GM18909 (cell line): ENCODE results near the gene RSBN1.
"Not testable (repeated sequence)": the region's sequence is repeated elsewhere in the genome, so short reads cannot be mapped to it uniquely, and the experiment has no call there.

ENCODE experiments used
- ATAC-seq: cut with Tn5 transposase; IDR thresholded peaks from one replicate; pipeline ENCODE4 v1.9.1; 2021; ENCODE audit warnings: mild to moderate bottlenecking; ENCODE audit not compliant: unreplicated experiment, poor library complexity

RSBN1 gene

DNA sequence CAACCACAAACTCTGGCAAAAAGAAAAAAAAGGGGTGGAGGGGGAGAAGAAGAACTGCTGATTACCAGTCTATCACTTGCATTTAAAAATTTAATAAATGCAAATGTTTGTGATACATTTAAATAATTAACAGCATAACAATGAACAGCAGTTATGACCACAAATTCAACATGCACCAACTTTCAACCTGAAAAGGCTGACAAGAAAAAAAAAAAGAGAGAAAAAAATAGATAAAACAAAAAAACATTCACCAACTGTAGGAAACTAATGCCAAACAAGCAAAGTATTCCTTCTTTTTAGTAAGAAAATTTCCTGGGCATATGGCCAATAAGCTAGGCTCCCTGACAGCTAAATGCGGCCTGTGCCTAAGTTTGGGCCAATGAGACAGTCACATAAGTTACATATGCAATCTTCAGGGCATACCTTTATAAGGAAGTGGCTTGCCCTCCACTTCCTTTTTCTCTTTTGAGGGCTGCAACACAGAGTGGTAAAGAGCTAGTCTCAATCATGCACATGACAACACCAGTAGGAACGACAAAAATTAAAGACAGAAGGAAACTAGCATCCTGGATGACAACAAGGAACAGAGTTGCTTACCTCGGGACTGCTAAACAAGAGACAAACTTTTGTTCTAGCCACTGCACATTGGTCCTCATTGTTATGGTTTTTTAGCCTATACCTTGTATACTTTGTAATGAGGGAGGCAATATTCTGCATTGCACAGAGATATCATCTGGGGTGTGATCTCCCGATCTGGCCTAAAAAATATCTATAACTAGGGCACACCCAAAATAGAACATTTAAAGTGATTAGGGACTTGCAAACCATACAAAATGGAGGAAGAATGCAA lies 28.8 kb downstream of the RSBN1 start:
- ATAC-seq, result peak; percentile 89

DNA sequence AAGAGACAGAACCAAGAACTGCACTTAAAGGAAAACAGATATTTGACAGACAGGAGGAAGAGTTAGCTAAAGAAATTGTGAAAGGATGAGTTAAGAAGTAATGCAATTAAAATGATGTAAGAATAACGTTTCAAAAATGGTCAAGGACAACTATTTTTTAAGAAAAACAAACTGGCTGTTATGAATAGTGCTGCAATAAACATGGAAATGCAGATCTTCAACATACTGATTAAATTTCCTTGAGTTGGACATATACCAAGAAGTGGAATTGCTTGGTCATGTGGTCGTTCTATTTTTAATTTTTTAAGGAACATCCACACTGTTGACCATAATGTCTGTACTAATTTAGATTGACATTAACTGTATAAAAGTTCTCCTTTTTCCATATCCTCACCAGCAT lies 29.9 kb downstream of the RSBN1 start:
- ATAC-seq, result no peak

DNA sequence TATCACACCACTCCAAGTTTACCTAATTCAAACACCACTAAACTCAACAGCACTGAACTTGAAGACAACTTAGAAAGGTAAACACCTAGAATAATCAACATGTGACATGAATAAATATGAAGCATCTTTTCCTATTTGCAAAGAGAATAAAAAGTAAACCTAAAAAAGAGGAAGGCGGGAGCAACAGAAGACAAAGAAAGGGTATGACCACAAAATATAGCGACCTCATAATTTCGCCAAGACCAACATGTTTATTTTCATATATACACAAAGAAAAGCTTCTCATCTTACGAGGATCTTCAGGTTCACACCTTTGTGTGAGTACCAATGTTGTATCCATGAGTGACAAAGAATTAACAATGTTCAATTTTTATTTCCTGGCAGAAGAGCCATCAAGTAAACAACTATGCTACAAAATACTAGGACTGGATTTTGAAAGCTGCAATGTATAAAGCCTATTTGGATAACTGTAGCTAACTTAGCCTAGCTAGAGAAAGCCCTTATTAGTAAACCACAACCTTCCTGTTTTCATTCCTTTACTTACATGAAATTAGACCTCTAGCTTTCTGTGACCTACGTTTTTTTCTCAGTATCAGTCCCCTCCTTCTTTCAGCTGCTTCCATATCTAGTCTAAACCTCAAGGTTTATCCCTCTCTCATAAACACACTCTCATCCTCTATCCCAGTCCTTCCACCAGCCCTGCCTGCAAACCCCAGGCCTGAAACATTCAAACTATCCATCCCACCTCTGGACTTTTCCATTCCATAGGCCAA lies 31.7 kb downstream of the RSBN1 start:
- peak; percentile 39 for ATAC-seq

DNA sequence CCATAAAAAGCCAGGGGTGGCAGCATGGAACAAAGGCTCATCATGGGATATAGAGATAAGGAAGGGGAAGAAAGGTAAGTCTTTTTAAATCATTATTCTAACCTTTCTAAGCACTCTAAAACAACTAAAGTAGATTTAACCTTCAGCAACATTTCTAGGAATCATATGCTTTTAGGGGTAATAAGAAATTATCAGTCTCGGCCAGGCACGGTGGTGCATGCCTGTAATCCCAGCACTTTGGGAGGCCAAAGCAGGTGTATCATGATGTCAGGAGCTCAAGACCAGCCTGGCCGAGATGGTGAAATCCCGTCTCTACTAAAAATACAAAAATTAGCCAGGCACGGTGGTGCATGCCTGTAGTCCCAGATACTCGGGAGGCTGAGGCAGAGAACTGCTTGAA lies 32.7 kb downstream of the RSBN1 start:
- no peak for ATAC-seq

DNA sequence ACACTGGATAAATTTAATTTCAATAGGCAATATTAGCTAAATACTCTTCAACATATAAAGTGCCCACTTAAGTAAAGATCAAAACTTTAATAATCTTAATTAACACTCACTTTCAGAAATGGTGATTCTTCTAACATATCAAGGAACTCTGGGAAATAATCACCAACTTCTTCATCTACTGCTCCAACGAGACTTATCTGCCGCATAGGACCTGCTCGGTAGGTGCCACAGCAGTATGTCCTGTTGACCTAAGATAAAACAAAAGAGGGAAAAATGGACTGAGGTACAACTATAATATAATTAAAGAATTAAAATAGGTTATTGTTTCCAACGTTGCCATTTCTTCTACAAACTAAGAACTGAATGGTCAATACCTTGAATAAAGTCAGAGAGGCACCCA lies 34.7 kb downstream of the RSBN1 start:
- no peak for ATAC-seq

DNA sequence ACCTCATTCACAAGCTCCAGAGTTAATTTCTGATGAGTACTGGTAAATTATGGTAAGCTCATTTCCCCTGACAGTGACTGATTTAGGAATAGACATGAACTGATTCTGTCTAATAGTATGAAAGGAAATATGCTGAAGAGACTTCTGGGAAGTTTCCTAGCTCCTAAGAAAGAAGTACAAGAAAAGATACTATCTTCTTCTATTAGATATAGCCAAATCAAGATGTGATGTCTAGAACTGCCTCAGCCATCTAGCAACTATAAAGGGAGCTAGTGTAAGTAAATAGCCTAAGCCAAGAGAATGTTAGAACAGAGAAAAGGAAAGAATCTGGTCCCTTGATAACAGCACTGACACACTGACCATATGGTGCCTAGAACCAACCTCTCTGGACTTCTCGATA lies 42.2 kb downstream of the RSBN1 start:
- no peak for ATAC-seq

DNA sequence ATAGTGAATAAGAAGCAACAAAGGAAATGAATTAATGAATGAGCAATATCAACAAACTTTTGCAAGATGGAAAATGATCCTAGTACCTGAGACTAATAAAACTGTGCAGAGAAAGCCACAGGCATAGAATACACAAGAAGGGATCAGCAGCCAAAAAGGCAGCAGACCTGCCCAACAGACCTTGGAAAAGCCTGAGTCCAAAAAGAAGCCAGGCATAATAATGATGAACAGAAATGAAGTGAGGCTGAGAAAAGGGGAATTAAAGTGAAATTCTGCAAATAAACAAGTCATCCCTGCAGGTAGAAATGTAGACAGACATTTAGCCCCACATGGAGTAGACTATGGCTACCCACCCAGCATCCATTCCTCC lies 42.7 kb downstream of the RSBN1 start:
- no peak for ATAC-seq

DNA sequence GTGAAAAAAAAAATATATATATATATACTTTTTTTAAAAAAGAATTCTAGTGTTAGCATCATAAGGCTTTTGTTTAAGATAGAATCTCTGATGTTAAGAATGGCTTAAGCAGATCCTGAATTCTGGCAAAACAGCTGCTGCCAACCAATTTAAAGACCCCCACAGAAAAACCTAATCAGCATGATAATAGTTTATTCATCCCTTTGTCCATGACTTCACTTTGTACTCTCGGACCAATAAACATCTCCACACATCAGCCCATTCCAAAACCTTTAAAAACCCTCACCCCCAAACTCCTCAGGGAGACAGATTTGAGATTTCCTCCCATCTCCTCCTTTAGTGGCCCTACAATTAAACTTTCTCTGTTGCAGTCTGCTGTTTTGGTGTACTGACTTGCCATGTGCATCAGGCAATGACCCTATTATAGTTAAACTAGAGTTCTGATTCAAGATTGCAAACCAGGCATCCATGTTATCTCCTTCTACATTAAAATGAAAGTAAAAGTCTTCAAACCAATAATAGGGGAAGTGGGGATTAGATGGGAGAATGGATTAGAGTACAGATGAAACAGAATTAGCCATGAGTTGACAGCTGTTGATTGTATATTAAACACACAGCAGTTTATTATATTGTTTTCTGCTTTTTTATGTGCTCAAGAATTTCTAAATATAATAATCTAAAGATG lies 43.2 kb downstream of the RSBN1 start:
- no peak for ATAC-seq

DNA sequence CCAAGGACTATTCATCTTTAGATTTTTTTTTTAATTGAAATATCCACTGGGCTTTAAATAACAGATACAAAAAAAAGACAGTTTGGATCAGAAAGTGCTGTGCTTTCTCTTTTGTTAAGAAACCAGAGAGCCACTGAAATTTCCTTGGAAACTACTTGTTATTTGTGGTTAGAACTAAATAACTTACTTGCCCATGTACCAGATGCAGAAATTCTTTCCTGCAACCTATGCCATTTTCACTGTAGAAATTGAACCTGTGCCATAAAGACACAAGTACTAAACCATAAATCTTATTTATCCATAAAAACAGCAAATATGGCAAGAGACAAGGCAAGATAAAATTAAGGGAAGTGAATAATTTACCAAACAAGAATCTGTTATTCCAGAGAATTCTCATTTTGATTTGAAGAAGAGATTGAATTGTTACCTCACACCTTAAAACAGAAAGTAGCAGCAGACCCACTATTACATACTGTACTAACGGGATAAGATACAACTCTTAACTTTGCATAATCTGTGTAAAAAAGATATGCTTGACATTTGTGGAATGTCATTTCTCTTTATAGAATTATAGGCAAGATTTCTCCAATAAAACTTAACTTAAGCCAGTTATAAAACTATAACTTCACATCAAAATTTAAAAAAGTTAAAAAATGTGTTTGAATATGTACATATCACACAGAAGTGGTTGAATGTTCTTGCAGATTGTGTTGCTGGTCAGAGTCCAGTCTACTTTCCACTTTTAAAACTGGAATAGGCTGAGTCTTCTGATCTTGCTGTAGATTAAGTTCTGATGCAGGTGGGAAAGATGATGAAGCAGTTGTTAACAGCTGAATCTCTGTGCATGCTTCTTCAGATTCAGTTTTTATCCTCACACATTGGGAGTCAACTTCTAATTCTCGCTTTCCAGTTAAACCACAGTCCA lies 46.7 kb downstream of the RSBN1 start:
- ATAC-seq, result no peak

DNA sequence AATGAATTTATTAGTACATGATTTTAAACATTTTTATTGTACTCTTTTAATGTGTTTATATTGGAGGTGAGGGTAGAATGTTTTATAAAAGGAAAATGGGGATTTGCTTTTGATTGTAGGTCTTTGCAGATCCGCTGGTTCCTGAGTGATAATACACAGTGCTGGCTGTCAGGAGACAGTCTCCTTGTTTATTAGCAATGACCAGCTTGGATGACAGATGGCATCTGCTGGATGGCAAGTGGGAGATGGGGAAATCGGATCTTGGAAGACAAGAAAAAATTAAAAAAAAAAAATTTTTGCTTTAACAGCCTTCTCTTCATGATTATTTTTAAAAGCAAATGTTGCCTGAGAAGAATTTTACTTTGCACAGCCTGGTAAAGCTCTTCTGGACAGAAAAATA lies 48.6 kb downstream of the RSBN1 start:
- no peak for ATAC-seq

DNA sequence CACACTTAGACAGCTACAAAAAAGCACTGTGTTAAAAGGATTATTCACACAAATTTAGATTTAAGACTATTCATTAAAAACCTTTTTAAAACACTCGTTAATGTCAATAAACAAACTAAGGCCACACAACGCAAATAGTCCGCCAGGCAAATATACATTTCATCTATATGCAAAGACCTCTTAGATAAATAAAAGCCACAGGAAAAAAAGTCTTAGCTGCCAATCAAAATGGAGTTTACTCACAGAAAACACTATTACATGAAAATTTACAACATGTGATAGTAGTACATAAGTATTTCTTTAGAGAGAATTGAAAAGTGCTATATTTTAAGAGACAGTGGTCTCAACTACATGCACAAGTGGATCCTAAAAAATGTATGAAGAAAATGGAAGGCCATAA lies 50.3 kb downstream of the RSBN1 start:
- ATAC-seq, result no peak

DNA sequence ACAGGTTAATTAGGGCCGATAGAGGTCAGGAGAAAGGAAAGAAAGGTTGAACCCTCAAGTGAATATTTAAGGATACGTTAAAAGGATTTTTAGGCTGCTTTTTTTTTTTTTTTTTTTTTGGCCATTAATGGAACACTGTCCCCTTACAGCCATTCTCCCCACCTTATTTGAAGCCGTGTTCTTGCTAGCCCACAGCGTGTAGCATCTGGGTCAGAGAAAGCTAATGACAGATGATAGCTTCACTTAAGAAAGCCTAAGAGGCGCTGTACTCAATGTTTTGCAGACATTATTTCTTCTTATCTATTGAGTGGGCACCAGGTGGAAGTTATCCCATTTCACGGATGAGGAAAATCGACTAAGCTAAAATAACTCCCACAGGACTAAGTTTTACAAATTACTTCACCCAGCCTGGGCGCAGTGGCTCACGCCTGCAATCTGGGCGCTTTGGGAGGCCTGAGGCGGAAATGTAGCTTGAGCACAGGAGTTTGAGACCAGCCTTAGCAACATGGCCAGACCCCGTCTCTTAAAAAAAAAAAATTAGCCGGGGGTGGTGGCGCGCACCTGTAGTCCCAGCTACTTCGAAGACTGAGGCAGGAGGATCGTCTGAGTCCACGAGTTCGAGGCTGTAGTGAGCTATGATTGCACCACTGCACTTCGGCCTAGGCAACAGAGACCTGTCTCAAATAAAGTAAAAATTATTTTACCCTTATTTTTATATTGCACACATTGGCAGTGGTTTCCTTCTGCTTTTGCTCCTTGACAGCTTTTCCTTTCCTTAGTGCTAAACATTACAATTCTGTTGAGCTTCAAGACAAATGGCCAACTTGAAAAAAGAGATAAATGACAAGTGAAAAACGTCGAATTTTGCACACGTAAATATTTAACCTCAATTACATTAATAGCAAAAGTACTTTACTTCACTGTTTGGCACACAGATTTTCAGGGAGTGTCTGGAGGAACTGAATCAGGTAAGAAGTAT lies 51.9 kb downstream of the RSBN1 start:
- ATAC-seq, result no peak

DNA sequence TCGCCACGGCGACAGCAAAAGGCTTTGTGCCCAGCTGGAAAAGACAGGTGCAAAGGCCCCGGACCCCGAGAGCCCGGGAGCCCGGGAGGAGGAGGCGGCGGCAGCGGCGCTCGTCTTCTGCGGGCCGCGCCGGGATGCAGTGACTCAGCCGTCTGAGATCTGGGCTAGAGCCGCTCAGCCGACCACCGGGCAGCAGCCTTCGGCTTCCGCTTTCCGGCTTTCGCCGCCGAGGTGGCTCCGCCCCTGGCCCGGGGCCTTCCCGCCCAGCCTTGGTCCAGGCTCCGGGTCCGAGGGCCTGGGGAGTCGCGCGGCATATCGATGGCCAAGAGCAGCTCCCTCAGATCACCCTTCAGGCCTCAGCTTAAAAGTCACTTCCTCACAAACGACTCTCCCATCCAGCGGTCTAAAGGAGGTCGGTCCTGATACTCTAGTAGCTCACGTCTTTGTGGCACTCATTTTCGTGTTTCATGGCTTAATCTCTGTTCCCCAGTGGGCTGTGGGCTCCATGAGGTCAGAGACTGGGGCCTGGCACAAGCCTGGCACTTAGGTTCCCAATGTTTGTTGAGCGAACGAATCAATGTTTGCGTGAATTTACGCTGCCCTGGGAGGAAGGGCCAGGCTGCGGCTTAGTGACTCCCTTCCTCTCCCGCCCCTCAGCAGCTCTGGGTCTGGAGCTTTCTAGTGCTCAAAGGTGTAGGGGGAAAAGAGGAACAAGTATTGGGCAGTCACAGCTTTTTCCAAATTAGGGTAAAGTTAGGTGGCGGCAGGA lies 52.8 kb downstream of the RSBN1 start, which contains the start of gene PHTF1:
PHTF1 (minus strand) TSS at position 154 of the 769 bp plus-strand sequence. CDS start 783 bp downstream, outside the sequence.
- ATAC-seq, result peak; percentile 90

DNA sequence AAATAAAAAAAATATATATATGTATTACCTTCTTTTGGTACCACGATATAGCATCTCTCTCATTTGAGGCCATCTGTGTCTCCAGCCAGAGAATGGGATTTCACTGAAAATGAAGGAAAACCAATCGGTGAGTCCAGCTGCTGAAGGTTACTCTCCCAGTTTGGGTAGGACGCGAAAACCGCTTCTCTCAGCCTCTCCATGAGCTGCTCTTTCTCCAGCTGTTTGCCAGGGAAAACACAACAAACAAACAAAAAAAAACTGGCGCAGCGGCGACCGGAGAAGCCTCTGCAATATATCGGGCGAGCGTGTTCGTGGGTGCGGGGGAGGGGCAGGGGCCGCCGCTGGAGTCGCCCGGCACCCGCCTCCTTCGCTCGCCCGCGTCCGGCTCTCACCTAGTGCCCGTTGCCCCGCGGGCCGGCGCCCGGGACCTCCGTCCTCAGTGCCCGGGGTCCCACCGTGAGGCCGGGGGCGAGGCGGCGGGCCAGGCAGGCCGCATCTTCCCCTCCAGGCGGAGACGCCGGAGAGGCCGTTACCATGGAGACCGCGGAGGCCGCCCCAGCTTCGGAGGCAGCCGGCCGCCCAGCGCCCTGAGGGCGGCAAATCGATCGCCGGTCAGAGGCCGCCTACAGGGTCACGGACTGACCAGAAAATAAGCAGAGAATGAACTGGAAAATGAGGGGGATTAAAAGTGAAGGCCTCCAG lies 53.5 kb downstream of the RSBN1 start:
- ATAC-seq, result peak; percentile 68

DNA sequence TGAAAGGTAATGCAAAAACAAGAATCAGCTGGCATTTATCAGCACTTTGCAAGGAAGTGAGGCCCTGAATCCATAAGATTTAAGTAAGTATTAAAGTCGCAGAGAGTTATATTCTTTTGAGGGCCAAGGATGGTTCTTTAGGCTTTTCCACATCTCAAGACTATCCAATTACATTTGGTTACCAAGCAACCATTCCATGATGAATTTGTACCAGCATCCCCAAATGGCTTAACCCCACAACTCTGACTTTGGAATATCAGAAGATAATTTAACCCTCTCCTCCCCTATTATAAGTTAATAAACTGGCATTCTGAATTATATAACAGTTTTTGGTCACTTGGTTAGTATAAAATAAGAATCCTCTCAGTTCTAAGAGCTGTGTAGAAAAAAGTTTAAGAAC lies 55.8 kb downstream of the RSBN1 start:
- ATAC-seq, result no peak

DNA sequence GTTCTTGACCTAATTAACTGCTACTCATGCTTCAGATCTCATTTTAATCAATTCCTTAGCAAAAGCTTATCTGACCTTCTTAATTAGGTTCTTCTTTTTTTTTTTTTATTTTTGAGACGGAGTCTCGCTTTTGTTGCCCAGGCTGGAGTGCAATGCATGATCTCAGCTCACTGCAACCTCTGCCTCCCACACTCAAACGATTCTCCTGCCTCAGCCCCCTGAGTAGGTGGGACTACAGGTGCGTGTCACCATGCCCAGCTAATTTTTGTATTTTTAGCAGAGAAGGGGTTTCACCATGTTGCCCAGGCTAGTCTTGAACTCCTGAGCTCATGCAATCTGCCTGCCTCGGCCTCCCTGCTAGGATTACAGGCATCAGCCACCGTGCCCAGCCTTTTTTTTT lies 58.9 kb downstream of the RSBN1 start:
- ATAC-seq, result not testable (repeated sequence)

DNA sequence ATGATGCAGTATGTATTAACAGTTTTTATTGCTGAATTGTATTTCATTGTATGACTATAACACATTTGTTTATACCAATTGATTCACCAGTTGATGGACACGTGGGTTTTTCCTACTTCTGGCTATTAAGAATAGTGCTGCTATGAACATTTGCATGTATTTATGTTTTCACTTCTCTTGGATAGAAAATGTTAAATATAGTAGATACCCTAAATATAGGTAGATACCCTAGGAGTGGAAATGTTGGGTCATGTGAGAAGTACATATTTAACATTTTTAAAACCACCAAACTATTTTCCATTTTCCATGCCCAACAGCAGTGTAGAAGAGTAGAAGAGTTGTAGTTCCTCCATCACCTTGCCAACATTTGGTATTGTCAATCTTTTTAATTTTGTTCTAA lies 60.8 kb downstream of the RSBN1 start:
- no peak for ATAC-seq

DNA sequence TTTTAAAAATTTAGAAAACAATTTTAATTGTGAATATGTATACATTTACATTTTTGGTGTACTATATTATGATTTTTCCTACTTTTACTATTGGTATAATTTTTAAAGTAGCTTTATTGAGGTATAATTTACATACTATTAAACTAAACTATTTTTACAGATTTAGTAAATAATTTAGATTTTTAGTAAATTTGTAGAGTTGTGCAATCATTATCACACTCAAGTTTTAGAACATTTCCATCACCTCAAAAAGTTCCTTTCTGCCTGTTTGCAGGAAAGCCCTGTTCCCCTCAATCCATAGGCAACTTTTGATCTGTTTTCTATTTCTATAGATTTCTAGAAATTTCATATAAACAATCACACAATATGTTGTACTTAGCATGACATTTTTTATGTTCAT lies 61.2 kb downstream of the RSBN1 start:
- no peak for ATAC-seq
